VCaP (cell line): Measurements from ENCODE around the gene STING1.

ENCODE experiments used
- H3K27ac ChIP-seq: fragments of 450-650 bp; 2 replicates; pipeline ENCODE4 v1.5.1; 2017
- CTCF ChIP-seq: fragments of 450-650 bp; conservative IDR thresholded peaks from 2 replicates; pipeline ENCODE4 v1.5.1; 2017; ENCODE audit warnings: mild to moderate bottlenecking, moderate library complexity

Gene STING1

GRCh38 chr5:139472386-139473030 lies 10.1 kb downstream of the STING1 start:
- TF ChIP-seq CTCF: no peak
- no peak overlapping the region for H3K27ac ChIP-seq

GRCh38 chr5:139470821-139471300 lies 11.7 kb downstream of the STING1 start, which contains the start of gene SMIM33:
SMIM33 (plus strand) TSS chr5:139471004; CDS start chr5:139471122, 118 bp downstream.
- H3K27ac ChIP-seq: no peak within 1 kb of the TSS
- TF ChIP-seq CTCF: no peak

- no peak overlapping the region for H3K27ac ChIP-seq
- no peak for TF ChIP-seq CTCF
These were observed 14.1 kb downstream of the STING1 start for GRCh38 chr5:139468421-139468931.

- H3K27ac ChIP-seq: no peak within 1 kb of the TSS
- no peak for TF ChIP-seq CTCF
These were observed 19.8 kb downstream of the STING1 start, which contains the start of gene ECSCR for GRCh38 chr5:139462586-139463276. ECSCR (minus strand) TSS chr5:139462743; CDS start chr5:139462670, 73 bp downstream.

GRCh38 chr5:139461698-139462097 lies 20.9 kb downstream of the STING1 start:
- no peak overlapping the region for H3K27ac ChIP-seq

GRCh38 chr5:139461176-139461575 lies 21.4 kb downstream of the STING1 start:
- TF ChIP-seq CTCF: no peak
- no peak overlapping the region for H3K27ac ChIP-seq

More at GRCh38 chr5:139461698-139462097, 20.9 kb downstream of the STING1 start:
- no peak for TF ChIP-seq CTCF

- TF ChIP-seq CTCF: no peak
These were observed 22.1 kb downstream of the STING1 start for GRCh38 chr5:139460455-139460854.

More at GRCh38 chr5:139460455-139460854, 22.1 kb downstream of the STING1 start:
- no peak overlapping the region for H3K27ac ChIP-seq
